Mesenchymal stem cell (in vitro differentiated cells and primary cell): ENCODE data around the gene RPS6KA2.
"Not testable (repeated sequence)": the region's sequence is repeated elsewhere in the genome, so short reads cannot be mapped to it uniquely, and the experiment has no call there.

Source experiments
- DNase-seq: peaks from one replicate; pipeline ENCODE4 v3.0.0-alpha.2; 2013
- H2AFZ ChIP-seq: one replicate; pipeline ENCODE4 v1.6.1; 2013; ENCODE audit warnings: low read depth, mild to moderate bottlenecking, control low read depth, inconsistent platforms, low read length, moderate library complexity
- H2AK5ac ChIP-seq: 2 replicates; pipeline ENCODE4 v1.6.1; 2013; ENCODE audit warnings: low read length, moderate library complexity, mild to moderate bottlenecking, inconsistent platforms; ENCODE audit not compliant: severe bottlenecking
- H2BK120ac ChIP-seq: one replicate; pipeline ENCODE4 v1.6.1; 2013; ENCODE audit warnings: low read depth, mild to moderate bottlenecking, inconsistent platforms, low read length, moderate library complexity
- H2BK12ac ChIP-seq, 2 experiments: one replicate each; pipeline ENCODE4 v1.6.1; 2013; ENCODE audit warnings: inconsistent platforms in 2 of 2, low read length in 2 of 2, mild to moderate bottlenecking in 2 of 2, moderate library complexity in 2 of 2, control low read depth in 1 of 2
- H2BK15ac ChIP-seq: one replicate; pipeline ENCODE4 v1.6.1; 2013; ENCODE audit warnings: mild to moderate bottlenecking, low read depth, inconsistent platforms; ENCODE audit not compliant: poor library complexity, severe bottlenecking
- H2BK5ac ChIP-seq: 2 replicates; pipeline ENCODE4 v1.6.1; 2013; ENCODE audit warnings: low read depth, mild to moderate bottlenecking, low read length, control low read depth, inconsistent platforms; ENCODE audit not compliant: poor library complexity, severe bottlenecking
- H3K14ac ChIP-seq, 2 experiments: one replicate each; pipeline ENCODE4 v1.6.1; 2013; ENCODE audit warnings: inconsistent platforms in 2 of 2, low read length in 2 of 2, control low read depth in 1 of 2, mild to moderate bottlenecking in 1 of 2, moderate library complexity in 1 of 2
- H3K18ac ChIP-seq, 2 experiments: one replicate each; pipeline ENCODE4 v1.6.1; 2013; ENCODE audit warnings: inconsistent platforms in 2 of 2, low read length in 2 of 2, control low read depth in 1 of 2, low read depth in 1 of 2, mild to moderate bottlenecking in 1 of 2
- H3K23ac ChIP-seq, 2 experiments: one replicate each; pipeline ENCODE4 v1.6.1; 2013; ENCODE audit warnings: inconsistent platforms in 2 of 2, low read length in 2 of 2, mild to moderate bottlenecking in 2 of 2, moderate library complexity in 2 of 2, control low read depth in 1 of 2
- H3K27ac ChIP-seq: 2 replicates; pipeline ENCODE4 v1.5.1; 2013; ENCODE audit warnings: mild to moderate bottlenecking, moderate library complexity, low read length, control low read depth, inconsistent platforms; ENCODE audit not compliant: poor library complexity, severe bottlenecking
- H3K27me3 ChIP-seq, 2 experiments: 2 replicates each; pipeline versions ENCODE4 v1.6.1 to v1.7.0; 2013; ENCODE audit warnings: low read length in 2 of 2, mild to moderate bottlenecking in 2 of 2, moderate library complexity in 2 of 2, control low read depth in 1 of 2, inconsistent platforms in 1 of 2; ENCODE audit not compliant: control insufficient read depth in 1 of 2, insufficient read depth in 1 of 2
- H3K36me3 ChIP-seq, 2 experiments: 2 replicates each; pipeline versions ENCODE4 v1.6.1 to v1.7.0; 2013; ENCODE audit warnings: low read length in 2 of 2, control low read depth in 1 of 2, inconsistent platforms in 1 of 2, low read depth in 1 of 2, mild to moderate bottlenecking in 1 of 2; ENCODE audit not compliant: insufficient read depth in 2 of 2, control insufficient read depth in 1 of 2
- H3K4ac ChIP-seq, 2 experiments: one replicate each; pipeline ENCODE4 v1.6.1; 2013; ENCODE audit warnings: inconsistent platforms in 2 of 2, low read length in 2 of 2, mild to moderate bottlenecking in 2 of 2, moderate library complexity in 2 of 2, control low read depth in 1 of 2, low read depth in 1 of 2
- H3K4me1 ChIP-seq: 2 replicates; pipeline ENCODE4 v1.6.1; 2013; ENCODE audit warnings: low read depth, low read length, control low read depth; ENCODE audit not compliant: control insufficient read depth, insufficient read depth
- H3K4me2 ChIP-seq: 2 replicates; pipeline ENCODE4 v1.6.1; 2013; ENCODE audit warnings: low read length, mild to moderate bottlenecking, inconsistent platforms; ENCODE audit not compliant: poor library complexity, severe bottlenecking
- H3K4me3 ChIP-seq, 2 experiments: 2 replicates each; pipeline versions ENCODE4 v1.5.1 to v1.7.0; 2013; ENCODE audit warnings: low read length in 2 of 2, mild to moderate bottlenecking in 2 of 2, control low read depth in 1 of 2, low read depth in 1 of 2; ENCODE audit not compliant: insufficient read depth in 1 of 2
- H3K79me1 ChIP-seq: replicated peaks from 2 replicates; pipeline ENCODE4 v1.6.1; 2013; ENCODE audit warnings: mild to moderate bottlenecking, control low read depth, low read length, inconsistent platforms; ENCODE audit not compliant: poor library complexity, severe bottlenecking
- H3K9ac ChIP-seq: 2 replicates; pipeline ENCODE4 v1.7.0; 2013; ENCODE audit warnings: mild to moderate bottlenecking, low read length, moderate library complexity
- H3K9me3 ChIP-seq: 2 replicates; pipeline ENCODE4 v1.7.0; 2013; ENCODE audit warnings: mild to moderate bottlenecking, low read length; ENCODE audit not compliant: control insufficient read depth
- H4K8ac ChIP-seq: one replicate; pipeline ENCODE4 v1.6.1; 2013; ENCODE audit warnings: inconsistent platforms, mild to moderate bottlenecking, low read length, moderate library complexity
- H4K91ac ChIP-seq: one replicate; pipeline ENCODE4 v1.6.1; 2013; ENCODE audit warnings: mild to moderate bottlenecking, low read length, inconsistent platforms
- WGBS: methylation state at CpG from one replicate; pipeline ENCODE4 v1.1.7; 2013; ENCODE audit warnings: mixed read lengths; 5-methylcytosine and 5-hydroxymethylcytosine counted together

The RPS6KA2 gene

GRCh38 chr6:166364456-166364855 is 262.6 kb downstream of the RPS6KA2 start:
- Histone ChIP-seq H2BK120ac (no peak overlapping the region), H2AFZ (no peak overlapping the region), H3K23ac (no peak overlapping the region), H3K4ac (no peak overlapping the region), H3K4me2 (no peak overlapping the region), H2BK5ac (no peak overlapping the region), H3K79me1 (no peaks in the 10 kb centered on the region), H3K9ac (peak overlapping the region; percentile 42), H3K27ac (no peak overlapping the region), H3K4me1 (peaks cover 2% of the 10 kb centered on the region), H2AK5ac (no peak overlapping the region), H2BK15ac (no peak overlapping the region), H3K4me3 (no peak overlapping the region), H2BK12ac (no peak overlapping the region), H4K8ac (no peak overlapping the region), H3K9me3 (no peaks in the 10 kb centered on the region), H4K91ac (no peak overlapping the region), H3K36me3 (peaks cover 0 to 3% of the 10 kb centered on the region in 2 experiments), H3K18ac (no peak overlapping the region), H3K27me3 (no peaks in the 10 kb centered on the region), H3K14ac (no peak overlapping the region)
- no peak for DNase-seq
- 90% methylated on average over 7 of the region's 7 CpGs for WGBS

DNA sequence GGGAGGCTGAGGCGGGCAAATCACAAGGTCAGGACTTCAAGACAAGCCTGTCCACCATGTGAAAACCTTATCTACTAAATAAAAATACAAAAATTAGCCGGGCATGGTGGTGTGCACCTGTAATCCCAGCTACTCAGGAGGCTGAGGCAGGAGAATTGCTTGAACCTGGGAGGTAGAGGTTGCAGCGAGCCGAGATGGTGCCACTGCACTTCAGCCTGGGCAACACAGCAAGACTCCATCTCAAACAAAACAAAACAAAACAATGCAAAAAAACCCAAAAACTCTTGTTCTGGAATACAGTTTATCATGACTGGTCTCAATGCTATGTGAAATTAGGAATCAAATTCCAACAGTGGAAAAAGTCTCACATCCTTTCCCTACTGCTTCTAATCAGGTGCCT is 264.6 kb downstream of the RPS6KA2 start:
- not testable (repeated sequence) for H3K36me3 ChIP-seq, H3K9me3 ChIP-seq, H3K27me3 ChIP-seq, H3K18ac ChIP-seq, H3K4me2 ChIP-seq, H3K23ac ChIP-seq, H3K4me1 ChIP-seq, H3K4me3 ChIP-seq, H3K79me1 ChIP-seq, H2AK5ac ChIP-seq, H3K9ac ChIP-seq, H3K27ac ChIP-seq, H2AFZ ChIP-seq, DNase-seq, H2BK120ac ChIP-seq, H2BK12ac ChIP-seq, H3K14ac ChIP-seq, H2BK5ac ChIP-seq, H4K8ac ChIP-seq, H3K4ac ChIP-seq, H4K91ac ChIP-seq, H2BK15ac ChIP-seq
- 80% methylated on average over 1 of the region's 4 CpGs for WGBS

DNA sequence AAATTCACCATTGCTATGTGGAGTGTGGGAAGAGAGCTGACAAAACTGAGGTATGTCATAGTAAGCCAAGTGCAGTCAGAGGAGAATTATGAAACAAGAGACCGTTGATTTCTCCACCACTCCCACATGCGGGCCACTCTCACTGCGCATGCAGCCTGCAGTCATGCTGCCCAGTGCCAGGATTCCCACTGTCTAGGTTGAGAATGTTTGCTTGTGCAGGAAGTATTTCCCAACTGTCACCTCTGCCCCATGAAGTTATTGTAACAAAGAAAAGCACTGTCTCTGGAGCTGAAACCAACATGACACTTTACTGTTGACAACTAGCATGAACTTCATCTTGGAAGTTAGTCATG is 266.0 kb downstream of the RPS6KA2 start:
- Histone ChIP-seq H3K79me1 (no peaks in the 10 kb centered on the region), H3K9ac (peak overlapping the region; percentile 2), H2BK120ac (no peak overlapping the region), H4K91ac (no peak overlapping the region), H2BK5ac (no peak overlapping the region), H3K23ac (no peak overlapping the region), H3K36me3 (peaks cover 0 to 3% of the 10 kb centered on the region in 2 experiments), H3K27me3 (no peaks in the 10 kb centered on the region), H2AK5ac (no peak overlapping the region), H3K4me2 (no peak overlapping the region), H4K8ac (no peak overlapping the region), H3K4me3 (no peak overlapping the region), H3K18ac (no peak overlapping the region), H2AFZ (no peak overlapping the region), H2BK15ac (no peak overlapping the region), H3K27ac (no peak overlapping the region), H3K14ac (no peak overlapping the region), H3K4ac (no peak overlapping the region), H2BK12ac (no peak overlapping the region), H3K4me1 (peaks cover 2% of the 10 kb centered on the region), H3K9me3 (no peaks in the 10 kb centered on the region)
- 98% methylated on average over 3 of the region's 3 CpGs for WGBS
- peak; percentile 42 for DNase-seq

DNA sequence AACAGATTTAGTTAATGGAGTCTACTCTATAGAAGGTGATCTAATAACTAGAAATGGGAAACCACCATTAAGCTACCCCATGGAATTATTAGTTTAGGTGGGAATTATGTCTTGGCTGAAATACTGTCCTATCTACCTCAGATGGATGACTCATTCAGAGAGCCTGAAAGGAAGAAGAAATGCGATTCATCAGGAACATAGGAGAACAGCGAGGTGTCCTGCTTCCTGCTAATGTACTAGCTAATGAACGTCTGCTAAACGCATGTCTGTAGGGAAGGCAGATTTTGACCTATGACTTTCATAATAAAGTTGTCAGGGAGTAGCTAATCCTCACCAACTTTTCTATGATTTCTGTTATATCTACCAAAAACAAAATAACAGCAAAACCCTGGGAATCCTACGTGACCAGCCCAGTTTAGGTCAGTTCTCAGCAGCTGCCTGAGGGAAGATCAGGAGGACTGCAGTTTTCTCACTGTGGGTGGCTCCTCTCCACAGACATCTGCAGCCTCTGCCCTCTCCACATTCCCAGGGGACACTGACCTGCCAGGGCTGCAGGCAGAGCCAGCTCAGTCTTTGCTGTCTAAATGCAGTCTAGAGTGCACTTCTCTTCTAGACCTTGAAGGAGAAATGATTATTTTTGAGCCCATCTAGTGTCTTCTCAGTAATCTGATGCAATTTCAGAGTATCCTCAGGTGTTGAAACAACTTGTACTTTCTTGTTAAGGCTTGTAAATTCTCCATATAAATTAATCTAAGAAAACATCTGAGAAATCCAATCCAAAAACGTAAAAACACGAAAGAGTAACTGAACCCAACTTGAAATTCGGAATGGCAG is 266.6 kb downstream of the RPS6KA2 start:
- peaks cover 2% of the 10 kb centered on the region for H3K4me1 ChIP-seq
- H2BK15ac ChIP-seq: no peak overlapping the region
- no peaks in the 10 kb centered on the region for H3K9me3 ChIP-seq
- no peak overlapping the region for H2BK5ac ChIP-seq
- H3K36me3 ChIP-seq: peaks cover 0 to 3% of the 10 kb centered on the region in 2 experiments
- H3K14ac ChIP-seq: no peak overlapping the region
- H3K79me1 ChIP-seq: no peaks in the 10 kb centered on the region
- H2BK12ac ChIP-seq: no peak overlapping the region
- no peak overlapping the region for H3K23ac ChIP-seq
- H3K18ac ChIP-seq: no peak overlapping the region
- 76% methylated on average over 8 of the region's 8 CpGs for WGBS
- H3K27me3 ChIP-seq: peaks cover 0 to 3% of the 10 kb centered on the region in 2 experiments
- no peak overlapping the region for H4K91ac ChIP-seq
- H3K4me3 ChIP-seq: no peak overlapping the region
- H2AFZ ChIP-seq: no peak overlapping the region
- H4K8ac ChIP-seq: no peak overlapping the region
- H3K27ac ChIP-seq: no peak overlapping the region
- no peak overlapping the region for H2BK120ac ChIP-seq
- peak overlapping the region; percentile 2 for H3K9ac ChIP-seq
- H3K4me2 ChIP-seq: no peak overlapping the region
- DNase-seq: peak; percentile 19
- H3K4ac ChIP-seq: no peak overlapping the region
- H2AK5ac ChIP-seq: no peak overlapping the region
